H1 (cell line): ENCODE data around the gene PDE4D. TPM values are rescaled to one million over a fixed set of nuclear protein-coding genes. Genes with fewer than 3 reads are reported as not detected.

Source experiments
- CTCF ChIA-PET: fragments of 300-600 bp; sonication (Branson Sonifier 250); formaldehyde crosslinking; loops from one replicate; lab custom pipeline; 2021; ENCODE audit not compliant: partially characterized antibody; lab: Charles Lee
- POLR2A ChIA-PET: fragments of 300-600 bp; sonication (Branson Sonifier 250); formaldehyde crosslinking; loops from one replicate; lab custom pipeline; 2021; ENCODE audit warnings: inconsistent platforms; ENCODE audit not compliant: partially characterized antibody; lab: Charles Lee
- DNase-seq, 2 experiments: peaks; one replicate each; pipeline versions ENCODE4 v3.0.0 to v3.0.0-alpha.2; 2010 to 2022; ENCODE audit warnings: low spot score in 2 of 2, low read depth in 1 of 2, mixed read lengths in 1 of 2
- FAIRE-seq: peaks from 2 replicates; lab custom pipeline; 2011; peaks lifted over from hg19 to GRCh38; lab: Jason Lieb, UNC
- H2AFZ ChIP-seq: 2 replicates; pipeline ENCODE4 v1.8.1; 2012; ENCODE audit warnings: low read length, inconsistent platforms
- H2AK5ac ChIP-seq: 2 replicates; pipeline ENCODE4 v1.6.1; 2013; ENCODE audit warnings: low read depth, low read length
- H2BK120ac ChIP-seq: replicated peaks from 2 replicates; pipeline ENCODE3; 2013; ENCODE audit warnings: low read depth, low read length, inconsistent platforms
- H2BK12ac ChIP-seq: 2 replicates; pipeline ENCODE4 v1.6.1; 2013; ENCODE audit warnings: low read depth, low read length
- H2BK15ac ChIP-seq: 2 replicates; pipeline ENCODE4 v1.6.1; 2013; ENCODE audit warnings: low read length
- H2BK20ac ChIP-seq: 2 replicates; pipeline ENCODE4 v1.6.1; 2013; ENCODE audit warnings: low read length
- H2BK5ac ChIP-seq: 2 replicates; pipeline ENCODE4 v1.6.1; 2013; ENCODE audit warnings: low read depth, low read length
- H3K14ac ChIP-seq: 2 replicates; pipeline ENCODE4 v1.6.1; 2013; ENCODE audit warnings: inconsistent platforms; ENCODE audit not compliant: insufficient read length
- H3K18ac ChIP-seq: 2 replicates; pipeline ENCODE4 v1.6.1; 2013; ENCODE audit warnings: low read length; ENCODE audit errors: extremely low read depth
- H3K23ac ChIP-seq: 2 replicates; pipeline ENCODE4 v1.6.1; 2013; ENCODE audit warnings: inconsistent platforms; ENCODE audit not compliant: insufficient read length
- H3K23me2 ChIP-seq: 2 replicates; pipeline ENCODE4 v1.6.1; 2013; ENCODE audit warnings: low read depth, low read length
- H3K27ac ChIP-seq: 2 replicates; pipeline ENCODE4 v1.6.1; 2011; ENCODE audit warnings: low read depth, low read length, inconsistent platforms
- H3K27me3 ChIP-seq, 4 experiments: replicated peaks in 1 of 4; 1 replicate in 1 of 4; 2 replicates in 3 of 4; pipeline versions ENCODE4 v1.6.1 to v1.8.1; 2011 to 2013; ENCODE audit warnings: low read length in 3 of 4, mild to moderate bottlenecking in 3 of 4, inconsistent platforms in 2 of 4, mixed read lengths in 2 of 4, moderate library complexity in 1 of 4; ENCODE audit not compliant: control insufficient read depth in 3 of 4, insufficient read depth in 3 of 4; ENCODE audit errors: extremely low read depth in 1 of 4
- H3K36me3 ChIP-seq, 4 experiments: 2 replicates each; pipeline versions ENCODE4 v1.6.1 to v1.8.1; 2011 to 2013; ENCODE audit warnings: mild to moderate bottlenecking in 4 of 4, low read length in 3 of 4, moderate library complexity in 2 of 4, control low read depth in 1 of 4, inconsistent platforms in 1 of 4; ENCODE audit not compliant: insufficient read depth in 4 of 4, control insufficient read depth in 2 of 4
- H3K4ac ChIP-seq: replicated peaks from 2 replicates; pipeline ENCODE3; 2013; ENCODE audit warnings: low read length, low read depth, mixed read lengths, inconsistent platforms; ENCODE audit not compliant: insufficient read length
- H3K4me1 ChIP-seq, 4 experiments: replicated peaks in 1 of 4; 1 replicate in 1 of 4; 2 replicates in 3 of 4; pipeline versions ENCODE4 v1.6.1 to v1.8.1; 2011 to 2013; ENCODE audit warnings: low read length in 3 of 4, inconsistent platforms in 2 of 4, mixed read lengths in 1 of 4; ENCODE audit not compliant: insufficient read depth in 4 of 4, control insufficient read depth in 3 of 4
- H3K4me2 ChIP-seq, 2 experiments: 2 replicates each; pipeline versions ENCODE4 v1.6.1 to v1.8.1; 2011 to 2013; ENCODE audit warnings: low read depth in 2 of 2, low read length in 2 of 2, control low read depth in 1 of 2, inconsistent platforms in 1 of 2, mild to moderate bottlenecking in 1 of 2; ENCODE audit not compliant: insufficient read depth in 1 of 2
- H3K4me3 ChIP-seq, 4 experiments: fragments of 200-600, 300-600 bp in 1 of 4; sonication (generic), shearing (Covaris generic), sonication (Bioruptor Twin) in 1 of 4; 2 replicates each; pipeline versions ENCODE4 v1.5.1 to v1.8.1; 2011 to 2016; ENCODE audit warnings: low read length in 4 of 4, low read depth in 3 of 4, control low read depth in 2 of 4, inconsistent platforms in 2 of 4, mild to moderate bottlenecking in 2 of 4, mixed read lengths in 1 of 4, moderate library complexity in 1 of 4; ENCODE audit not compliant: insufficient read depth in 2 of 4; ENCODE audit errors: extremely low read depth in 1 of 4
- H3K56ac ChIP-seq: replicated peaks from 2 replicates; pipeline ENCODE3; 2013; ENCODE audit warnings: low read depth, mild to moderate bottlenecking, mixed read lengths, low read length, inconsistent platforms; ENCODE audit not compliant: insufficient read length
- H3K79me1 ChIP-seq: 2 replicates; pipeline ENCODE4 v1.6.1; 2013; ENCODE audit warnings: low read depth, low read length, control low read depth
- H3K79me2 ChIP-seq, 2 experiments: 2 replicates each; pipeline versions ENCODE4 v1.6.1 to v1.8.1; 2012 to 2013; ENCODE audit warnings: low read length in 2 of 2, mild to moderate bottlenecking in 2 of 2, inconsistent platforms in 1 of 2; ENCODE audit not compliant: insufficient read depth in 2 of 2, control insufficient read depth in 1 of 2
- H3K9ac ChIP-seq, 4 experiments: replicated peaks in 1 of 4; 1 replicate in 1 of 4; 2 replicates in 3 of 4; pipeline versions ENCODE4 v1.6.1 to v1.8.1; 2011 to 2013; ENCODE audit warnings: low read depth in 3 of 4, low read length in 3 of 4, control low read depth in 2 of 4, mild to moderate bottlenecking in 2 of 4, moderate library complexity in 2 of 4, inconsistent platforms in 1 of 4; ENCODE audit errors: extremely low read depth in 1 of 4
- H3K9me3 ChIP-seq, 2 experiments: 2 replicates each; pipeline versions ENCODE4 v1.6.1 to v1.8.1; 2012 to 2013; ENCODE audit warnings: mild to moderate bottlenecking in 2 of 2, moderate library complexity in 2 of 2, control low read depth in 1 of 2, inconsistent platforms in 1 of 2, low read depth in 1 of 2, low read length in 1 of 2, mixed read lengths in 1 of 2; ENCODE audit not compliant: insufficient read depth in 2 of 2
- H4K20me1 ChIP-seq, 2 experiments: replicated peaks in 1 of 2; 2 replicates each; pipeline versions ENCODE3 to v1.8.1; 2011 to 2013; ENCODE audit warnings: inconsistent platforms in 2 of 2, low read length in 2 of 2, mild to moderate bottlenecking in 1 of 2; ENCODE audit not compliant: insufficient read depth in 2 of 2, control insufficient read depth in 1 of 2
- H4K5ac ChIP-seq: 2 replicates; pipeline ENCODE4 v1.6.1; 2013; ENCODE audit warnings: low read length, low read depth, mixed read lengths, inconsistent platforms; ENCODE audit not compliant: insufficient read length
- H4K8ac ChIP-seq: 2 replicates; pipeline ENCODE4 v1.8.0; 2013; ENCODE audit warnings: mild to moderate bottlenecking, moderate library complexity, low read length, inconsistent platforms; ENCODE audit not compliant: insufficient read depth; ENCODE audit errors: extremely low read depth
- H4K91ac ChIP-seq: replicated peaks from 2 replicates; pipeline ENCODE3; 2013; ENCODE audit warnings: low read length, mixed read lengths, inconsistent platforms; ENCODE audit not compliant: insufficient read length
- CBX8 ChIP-seq: fragments of 300-800, 300-1000 bp; sonication (generic); IDR thresholded peaks from 2 replicates; pipeline ENCODE4 v1.7.1; 2016; ENCODE audit warnings: low read depth, low read length, borderline replicate concordance
- CHD2 ChIP-seq: IDR thresholded peaks from 2 replicates; pipeline ENCODE4 v1.6.1; 2012; ENCODE audit warnings: low read length, improper control_type of control experiment
- EGR1 ChIP-seq: IDR thresholded peaks from 2 replicates; pipeline ENCODE4 v1.6.1; 2011; ENCODE audit warnings: low read depth, low read length, borderline replicate concordance
- GTF2F1 ChIP-seq: IDR thresholded peaks from 2 replicates; pipeline ENCODE4 v1.6.1; 2012; ENCODE audit warnings: low read depth, low read length, improper control_type of control experiment, borderline replicate concordance
- HDAC2 ChIP-seq, 2 experiments: fragments of 300-600 bp in 1 of 2; sonication (generic) in 1 of 2; IDR thresholded peaks; 2 replicates each; pipeline ENCODE4 v1.6.1; 2011 to 2012; ENCODE audit warnings: low read depth in 2 of 2, low read length in 2 of 2, mild to moderate bottlenecking in 2 of 2, moderate library complexity in 2 of 2, borderline replicate concordance in 1 of 2, inconsistent platforms in 1 of 2
- HDAC6 ChIP-seq: IDR thresholded peaks from one replicate; pipeline ENCODE4 v1.7.1; 2012; ENCODE audit warnings: low read depth, mild to moderate bottlenecking, inconsistent platforms, low read length, moderate library complexity
- JUN ChIP-seq: IDR thresholded peaks from 2 replicates; pipeline ENCODE4 v1.6.1; 2011; ENCODE audit warnings: low read depth, mild to moderate bottlenecking, improper control_type of control experiment, low read length
- KDM4A ChIP-seq: IDR thresholded peaks from one replicate; pipeline ENCODE4 v1.7.1; 2012; ENCODE audit warnings: low read depth, mild to moderate bottlenecking, moderate library complexity, low read length, inconsistent platforms; ENCODE audit not compliant: severe bottlenecking
- MAFK ChIP-seq: IDR thresholded peaks from 2 replicates; pipeline ENCODE4 v1.6.1; 2012; ENCODE audit warnings: low read depth, mild to moderate bottlenecking, improper control_type of control experiment, low read length
- RXRA ChIP-seq: IDR thresholded peaks from 2 replicates; pipeline ENCODE4 v1.6.1; 2011; ENCODE audit warnings: low read depth, mild to moderate bottlenecking, low read length, moderate library complexity; ENCODE audit not compliant: insufficient read depth
- SAP30 ChIP-seq: fragments of 300-600 bp; sonication (generic); IDR thresholded peaks from 2 replicates; pipeline ENCODE4 v1.7.1; 2012; ENCODE audit warnings: low read length, moderate library complexity, mild to moderate bottlenecking, inconsistent platforms; ENCODE audit not compliant: insufficient read depth, insufficient replicate concordance
- TAF1 ChIP-seq: IDR thresholded peaks from 2 replicates; pipeline ENCODE4 v1.6.1; 2011; ENCODE audit warnings: mild to moderate bottlenecking, low read depth, low read length
- TBP ChIP-seq: IDR thresholded peaks from 2 replicates; pipeline ENCODE4 v1.6.1; 2011; ENCODE audit warnings: low read depth, low read length, improper control_type of control experiment
- YY1 ChIP-seq: IDR thresholded peaks from 2 replicates; pipeline ENCODE4 v1.6.1; 2011; ENCODE audit warnings: low read depth, mild to moderate bottlenecking, low read length
- ZNF274 ChIP-seq: IDR thresholded peaks from 2 replicates; pipeline ENCODE4 v1.7.0; 2012; ENCODE audit warnings: low read length, borderline replicate concordance; ENCODE audit errors: extremely low read depth
- whole genome bisulfite sequencing, 2 experiments: shearing (Covaris generic) in 1 of 2; methylation state at CpG; one replicate each; pipeline versions ENCODE4 v1.1.6 to v1.1.7; 2013 to 2015; ENCODE audit warnings: low lambda C conversion rate in 2 of 2, mixed read lengths in 2 of 2, inconsistent platforms in 1 of 2, low coverage in 1 of 2, missing lambda C conversion rate in 1 of 2; ENCODE audit not compliant: insufficient replicate concordance in 2 of 2, insufficient coverage in 1 of 2, insufficient read length in 1 of 2; ENCODE audit errors: extremely low coverage in 1 of 2, missing lambda C conversion rate in 1 of 2; 5-methylcytosine and 5-hydroxymethylcytosine counted together
- polyA plus RNA-seq, 7 experiments: library from polyadenylated mRNA; depleted of rRNA in 3 of 7; stranded (reverse) in 5 of 7; unstranded in 2 of 7; fragments of >200 nt in 5 of 7; fragments of 200-250 nt in 2 of 7; gene quantifications; 1 replicate in 5 of 7; 2 replicates in 1 of 7; 4 replicates in 1 of 7; pipeline versions ENCODE4 v1.2.1 to v1.2.3, GENCODE V29; 2011 to 2013; ENCODE audit warnings: missing spikeins in 2 of 7, mixed read lengths in 2 of 7
- total RNA-seq: library from RNA; stranded (reverse); fragmentation: NEBNext Ultra II Directional; extraction: Animal tissue kit (Norgen Biotek cat#: 25700); gene quantifications from 2 replicates; pipeline ENCODE4 v1.2.1, GENCODE V29; 2021

The PDE4D gene
- total and polyA plus RNA-seq, 2 of the 8 experiments (the other 6 are each of a cell fraction or from before 2014, with no cell fraction given), result 2.3 to 3.7 TPM

DNA sequence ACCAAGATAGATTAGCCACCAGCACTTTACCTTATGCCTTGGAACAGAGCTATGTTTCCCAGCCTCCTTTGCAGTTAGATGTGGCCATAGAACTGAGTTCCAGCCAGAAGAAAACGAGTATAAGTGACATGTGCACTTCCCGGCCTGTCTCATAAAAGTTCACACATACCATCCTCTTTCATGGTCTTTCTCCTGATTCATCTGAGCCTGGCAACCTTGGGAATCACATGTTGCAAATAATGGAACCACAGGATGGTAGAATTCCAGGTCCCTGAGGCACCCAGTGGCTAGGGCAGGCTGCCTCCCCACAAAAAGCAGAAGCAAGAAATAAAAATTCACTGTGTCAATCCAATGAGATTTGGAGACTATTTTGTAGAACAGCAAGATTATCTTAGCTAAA is 128.1 kb downstream of the PDE4D start:
- 94% methylated on average over 2 of the region's 2 CpGs; no CpG with 5 or more reads in 1 of the 2 experiments for WGBS, 2 experiments
- POLR2A ChIA-PET, result no interaction called here
- Histone ChIP-seq H3K4me3 (no peak overlapping the region), H3K4me1 (peaks cover 0 to 4% (median 0%) of the 10 kb centered on the region in 4 experiments; a peak in 2 of 7 replicates), H3K36me3 (no peaks in the 10 kb centered on the region), H2AK5ac (no peak overlapping the region), H3K79me1 (no peaks in the 10 kb centered on the region), H4K91ac (no peak overlapping the region), H4K20me1 (no peaks in the 10 kb centered on the region), H2BK120ac (no peak overlapping the region), H3K14ac (no peak overlapping the region), H2BK5ac (no peak overlapping the region), H3K18ac (no peak overlapping the region), H3K79me2 (no peaks in the 10 kb centered on the region), H3K4me2 (no peak overlapping the region), H3K27me3 (peaks cover 4 to 16% (median 13%) of the 10 kb centered on the region in 4 experiments; a peak in 6 of 7 replicates), H2BK15ac (no peak overlapping the region), H3K56ac (no peak overlapping the region), H3K23ac (no peak overlapping the region), H2BK20ac (no peak overlapping the region), H2BK12ac (no peak overlapping the region), H2AFZ (no peak overlapping the region), H3K4ac (no peak overlapping the region), H4K5ac (no peak overlapping the region), H3K23me2 (peaks cover 8% of the 10 kb centered on the region), H3K27ac (no peak overlapping the region), H3K9ac (no peak overlapping the region), H3K9me3 (no peaks in the 10 kb centered on the region), H4K8ac (no peak overlapping the region)
- DNase-seq (no peak), FAIRE-seq (no peak)
- CTCF ChIA-PET, result no interaction called here
- TF ChIP-seq ZNF274 (no peak), JUN (no peak), MAFK (no peak), CHD2 (no peak), HDAC2 (IDR thresholded peaks at IDR 0.05; ENCODE audit: borderline replicate concordance in 1 of 2, low read depth in 2 of 2, low read length in 2 of 2) (no peak), TAF1 (no peak), KDM4A (no peak), YY1 (no peak), HDAC6 (no peak), CBX8 (no peak), SAP30 (no peak), TBP (no peak), EGR1 (no peak), GTF2F1 (no peak), RXRA (no peak)
